IPS DF 6.9 (cell line): ENCODE data around the gene GAK.

Experiments
- DNase-seq: peaks from one replicate; pipeline ENCODE4 v3.0.0-alpha.2; 2013; ENCODE audit warnings: low read depth, low spot score
- H3K27ac ChIP-seq: one replicate; pipeline ENCODE4 v1.5.1; 2013; ENCODE audit warnings: low read length, control low read depth
- H3K27me3 ChIP-seq: 2 replicates; pipeline ENCODE4 v1.6.1; 2013; ENCODE audit warnings: mild to moderate bottlenecking, low read length; ENCODE audit not compliant: control insufficient read depth, insufficient read depth
- H3K36me3 ChIP-seq: 2 replicates; pipeline ENCODE4 v1.6.1; 2013; ENCODE audit warnings: low read length; ENCODE audit not compliant: control insufficient read depth, insufficient read depth
- H3K4me1 ChIP-seq: 2 replicates; pipeline ENCODE4 v1.6.1; 2013; ENCODE audit warnings: low read length; ENCODE audit not compliant: control insufficient read depth, insufficient read depth
- H3K4me3 ChIP-seq: 2 replicates; pipeline ENCODE4 v1.5.1; 2013; ENCODE audit warnings: mild to moderate bottlenecking, low read length
- H3K9me3 ChIP-seq: 2 replicates; pipeline ENCODE4 v1.6.1; 2013; ENCODE audit warnings: low read length, inconsistent platforms; ENCODE audit not compliant: control insufficient read depth, insufficient read depth
- WGBS: extraction: QIAGEN DNeasy Blood & Tissue Kit; methylation state at CpG from one replicate; pipeline ENCODE4 v1.1.7; 2013; ENCODE audit warnings: mixed read lengths, missing lambda C conversion rate; ENCODE audit not compliant: insufficient read length, insufficient coverage; 5-methylcytosine and 5-hydroxymethylcytosine counted together

Gene GAK

DNA sequence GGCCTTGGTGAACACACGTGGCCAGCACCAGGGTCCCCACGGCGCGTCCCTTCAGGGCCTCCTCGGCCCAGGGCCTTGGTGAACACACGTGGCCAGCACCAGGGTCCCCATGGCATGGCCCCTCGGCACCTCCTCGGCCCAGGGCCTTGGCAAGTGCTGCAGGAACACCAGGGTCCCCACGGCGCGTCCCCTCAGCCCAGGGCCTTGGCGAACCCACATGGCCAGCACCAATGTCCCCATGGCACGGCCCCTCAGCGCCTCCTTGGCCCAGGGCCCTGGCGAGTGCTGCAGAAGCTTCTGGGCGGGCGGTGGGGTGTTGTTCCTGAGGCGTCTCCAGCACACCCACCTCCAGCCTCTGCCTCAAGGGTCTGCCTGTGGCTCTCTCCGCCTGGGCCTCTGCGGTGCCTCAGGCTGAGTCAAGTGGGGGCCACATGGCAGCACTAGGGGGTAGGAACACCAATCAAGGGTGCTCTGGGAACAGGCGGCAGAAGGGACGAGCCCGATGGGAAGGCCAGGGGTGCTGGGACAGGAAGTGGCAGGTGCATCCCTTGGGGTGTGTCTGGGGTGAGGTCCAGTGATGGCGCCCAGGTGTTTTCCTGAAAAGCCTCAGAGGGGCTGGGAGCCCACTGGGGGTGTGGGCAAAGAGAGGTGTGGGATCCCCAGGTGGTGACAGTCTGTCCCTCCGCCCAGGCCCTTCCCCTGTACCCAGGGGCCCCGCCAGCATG is 64.4 kb downstream of the GAK start:
- no peaks in the 10 kb centered on the region for H3K4me1 ChIP-seq
- H3K9me3 ChIP-seq: no peaks in the 10 kb centered on the region
- DNase-seq: no peak
- H3K27ac ChIP-seq: no peak overlapping the region
- no peaks in the 10 kb centered on the region for H3K27me3 ChIP-seq
- no peak overlapping the region for H3K4me3 ChIP-seq
- WGBS: no CpG with 5 or more reads among the region's 26 CpGs
- H3K36me3 ChIP-seq: peaks cover 37% of the 10 kb centered on the region

GRCh38 chr4:866761-867390 is 65.2 kb downstream of the GAK start:
- no CpG with 5 or more reads among the region's 28 CpGs for WGBS
- Histone ChIP-seq H3K27ac (no peak overlapping the region), H3K9me3 (no peaks in the 10 kb centered on the region), H3K4me1 (no peaks in the 10 kb centered on the region), H3K4me3 (no peak overlapping the region), H3K27me3 (no peaks in the 10 kb centered on the region), H3K36me3 (peaks cover 34% of the 10 kb centered on the region)
- DNase-seq: no peak

DNA sequence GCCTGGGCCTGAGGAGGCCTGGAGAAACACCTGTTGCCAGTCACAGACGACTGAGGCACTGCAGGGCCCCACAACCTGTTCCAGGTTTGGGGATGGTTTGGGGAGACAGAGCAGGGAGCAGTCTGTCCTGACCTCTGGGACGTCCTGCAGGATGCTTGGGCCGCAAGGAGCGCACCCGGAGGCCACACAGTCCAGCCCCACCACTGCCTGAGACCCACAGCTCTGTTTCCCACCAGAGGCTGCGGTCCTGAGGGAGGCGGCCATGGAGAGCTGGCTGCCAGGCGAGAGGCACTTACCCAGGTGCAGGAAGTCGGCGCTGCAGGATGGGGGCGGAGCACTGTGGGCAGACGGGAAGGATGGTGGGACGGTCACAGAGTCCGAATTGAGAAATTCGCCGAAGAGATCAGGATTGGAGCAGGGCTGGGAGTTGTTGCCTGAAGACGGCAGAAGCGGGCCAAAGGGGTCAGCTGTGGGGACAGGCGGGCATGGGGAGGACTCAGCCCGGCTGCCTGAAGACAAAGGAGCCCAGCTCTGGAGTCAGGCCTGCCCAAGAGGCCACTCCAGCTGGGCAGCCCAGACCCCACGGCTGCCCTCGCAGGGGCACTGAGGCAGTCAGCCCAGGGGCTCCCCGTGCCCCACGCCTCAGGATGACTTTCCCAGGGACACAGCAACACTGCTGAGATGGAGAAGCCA is 65.9 kb downstream of the GAK start:
- WGBS: no CpG with 5 or more reads among the region's 24 CpGs
- no peak for DNase-seq
- Histone ChIP-seq H3K4me3 (no peak overlapping the region), H3K9me3 (no peaks in the 10 kb centered on the region), H3K4me1 (no peaks in the 10 kb centered on the region), H3K27ac (no peak overlapping the region), H3K27me3 (no peaks in the 10 kb centered on the region), H3K36me3 (peaks cover 34% of the 10 kb centered on the region)

DNA sequence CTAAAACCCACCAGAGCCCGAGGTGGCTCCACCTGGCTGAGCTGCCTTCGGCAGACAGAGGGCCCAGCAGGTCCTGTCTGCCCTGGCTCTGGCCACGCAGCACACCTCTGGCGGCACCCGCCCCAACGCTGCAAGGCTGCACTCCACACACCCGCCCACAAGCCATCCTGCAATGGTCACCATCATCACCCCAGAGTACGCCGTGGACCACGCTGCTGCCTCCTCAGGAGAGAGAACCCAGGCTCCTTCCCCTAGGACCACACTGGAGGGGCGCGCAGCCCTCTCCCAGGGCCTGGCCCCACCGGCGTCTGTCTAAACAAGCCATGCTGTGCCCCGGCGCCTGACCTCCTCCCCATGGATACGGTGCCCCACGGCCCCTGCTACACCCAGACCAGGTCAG is 66.5 kb downstream of the GAK start:
- no peak overlapping the region for H3K27ac ChIP-seq
- peaks cover 38% of the 10 kb centered on the region for H3K36me3 ChIP-seq
- no peak for DNase-seq
- no CpG with 5 or more reads among the region's 18 CpGs for WGBS
- H3K4me3 ChIP-seq: no peak overlapping the region
- no peaks in the 10 kb centered on the region for H3K9me3 ChIP-seq
- H3K27me3 ChIP-seq: no peaks in the 10 kb centered on the region
- H3K4me1 ChIP-seq: no peaks in the 10 kb centered on the region

DNA sequence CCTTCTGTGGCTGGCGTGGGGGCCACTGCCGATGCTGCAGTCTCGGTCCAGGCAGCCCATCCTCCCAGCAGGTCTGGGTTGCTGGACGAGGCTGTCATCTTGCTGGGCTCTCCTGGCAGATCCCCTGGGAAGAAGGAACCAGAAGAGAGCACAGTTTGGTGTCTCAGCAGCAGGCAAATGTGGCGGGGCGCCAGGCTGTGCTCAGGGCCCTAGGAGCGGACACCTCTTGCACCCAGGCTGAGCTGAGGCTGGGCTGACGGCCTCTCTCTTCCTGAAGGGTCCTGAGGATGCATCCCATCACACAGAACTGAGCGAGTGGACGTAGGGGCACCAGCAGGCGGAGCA is 67.0 kb downstream of the GAK start:
- no peak for DNase-seq
- H3K9me3 ChIP-seq: no peaks in the 10 kb centered on the region
- no peak overlapping the region for H3K27ac ChIP-seq
- peaks cover 39% of the 10 kb centered on the region for H3K36me3 ChIP-seq
- H3K4me1 ChIP-seq: no peaks in the 10 kb centered on the region
- no peaks in the 10 kb centered on the region for H3K27me3 ChIP-seq
- no peak overlapping the region for H3K4me3 ChIP-seq
- WGBS: no CpG with 5 or more reads among the region's 11 CpGs

GRCh38 chr4:864456-865120 is 67.5 kb downstream of the GAK start:
- Histone ChIP-seq H3K9me3 (no peaks in the 10 kb centered on the region), H3K36me3 (peaks cover 40% of the 10 kb centered on the region), H3K4me1 (no peaks in the 10 kb centered on the region; the same call in 1 of the 2 replicates), H3K27me3 (no peaks in the 10 kb centered on the region), H3K4me3 (no peak overlapping the region), H3K27ac (no peak overlapping the region)
- no peak for DNase-seq
- no CpG with 5 or more reads among the region's 42 CpGs for WGBS

DNA sequence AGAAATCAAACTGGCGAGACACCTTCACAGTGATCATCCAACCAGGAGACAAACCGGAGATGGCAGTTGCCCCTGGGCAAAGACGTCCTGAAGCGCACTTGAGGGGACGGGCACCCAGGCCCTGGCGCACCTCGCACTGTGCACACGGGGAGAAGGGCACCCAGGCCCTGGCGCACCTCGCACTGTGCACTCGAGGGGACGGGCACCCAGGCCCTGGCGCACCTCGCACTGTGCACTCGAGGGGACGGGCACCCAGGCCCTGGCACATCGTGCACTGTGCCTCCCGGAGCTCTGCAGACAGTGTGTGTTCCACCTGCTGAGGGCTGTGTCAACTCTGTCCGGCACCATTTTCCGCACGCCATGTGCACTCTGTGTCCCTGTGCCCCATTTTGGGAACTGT is 71.6 kb downstream of the GAK start:
- Histone ChIP-seq H3K36me3 (peaks cover 38% of the 10 kb centered on the region), H3K27me3 (no peaks in the 10 kb centered on the region), H3K4me1 (no peaks in the 10 kb centered on the region; the same call in 1 of the 2 replicates), H3K9me3 (no peaks in the 10 kb centered on the region), H3K4me3 (no peak overlapping the region), H3K27ac (no peak overlapping the region)
- no CpG with 5 or more reads among the region's 21 CpGs for WGBS
- DNase-seq: no peak

GRCh38 chr4:859496-859895 is 72.6 kb downstream of the GAK start:
- H3K36me3 ChIP-seq: peaks cover 28% of the 10 kb centered on the region
- no CpG with 5 or more reads among the region's 13 CpGs for WGBS

DNA sequence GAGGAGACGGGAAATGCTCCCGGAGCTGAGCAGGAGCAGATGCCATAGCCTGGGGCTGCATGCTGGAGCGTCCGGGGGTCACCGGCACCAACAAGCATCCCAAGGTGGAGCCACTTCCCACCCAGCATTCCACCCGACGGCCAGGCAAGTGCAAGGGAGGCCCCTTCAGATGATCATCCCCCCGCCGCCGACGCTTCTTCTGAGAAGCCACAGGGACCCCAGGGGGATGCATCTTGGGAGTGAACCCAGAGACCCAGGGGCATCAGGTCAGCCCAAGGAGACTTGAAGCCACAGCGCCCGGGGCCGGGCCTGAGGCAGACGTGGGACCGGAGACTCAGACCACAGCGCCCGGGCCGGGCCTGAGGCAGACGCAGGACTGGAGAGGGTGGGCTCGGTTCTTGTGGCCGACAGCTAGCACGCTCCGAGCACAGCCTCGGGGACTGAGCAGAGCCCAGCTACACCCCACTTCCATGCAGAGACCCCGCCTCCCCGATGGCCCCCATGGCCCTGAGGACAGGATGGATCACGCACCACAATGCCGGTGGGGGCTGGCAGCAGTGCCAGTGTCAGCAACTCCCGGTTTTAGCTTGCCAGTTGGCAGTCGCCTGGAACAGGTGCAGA is 73.2 kb downstream of the GAK start:
- no peaks in the 10 kb centered on the region for H3K27me3 ChIP-seq
- no peak overlapping the region for H3K4me3 ChIP-seq
- no peaks in the 10 kb centered on the region; the same call in 1 of the 2 replicates for H3K4me1 ChIP-seq
- WGBS: no CpG with 5 or more reads among the region's 31 CpGs
- DNase-seq: no peak
- H3K9me3 ChIP-seq: no peaks in the 10 kb centered on the region
- H3K36me3 ChIP-seq: peaks cover 25% of the 10 kb centered on the region
- H3K27ac ChIP-seq: no peak overlapping the region

More at GRCh38 chr4:859496-859895, 72.6 kb downstream of the GAK start:
- Histone ChIP-seq H3K4me3 (no peak overlapping the region), H3K27me3 (no peaks in the 10 kb centered on the region), H3K27ac (no peak overlapping the region), H3K9me3 (no peaks in the 10 kb centered on the region), H3K4me1 (no peaks in the 10 kb centered on the region; the same call in 1 of the 2 replicates)
- DNase-seq: no peak

GRCh38 chr4:858041-858481 is 74.1 kb downstream of the GAK start:
- H3K4me1 ChIP-seq: no peaks in the 10 kb centered on the region; the same call in 1 of the 2 replicates
- no peak for DNase-seq
- H3K9me3 ChIP-seq: no peaks in the 10 kb centered on the region
- H3K27ac ChIP-seq: no peak overlapping the region
- H3K36me3 ChIP-seq: peaks cover 22% of the 10 kb centered on the region
- H3K27me3 ChIP-seq: no peaks in the 10 kb centered on the region
- WGBS: no CpG with 5 or more reads among the region's 17 CpGs
- H3K4me3 ChIP-seq: no peak overlapping the region
